Right atrium auricular region (tissue), 2 donors: Measurements from ENCODE around the gene RECK. TPM values are rescaled to one million over a fixed set of nuclear protein-coding genes. Genes with fewer than 3 reads are reported as not detected.

Experiments
- DNase-seq: peaks from one replicate; pipeline ENCODE4 v3.0.0-alpha.2; 2019; ENCODE audit warnings: low spot score
- H3K27ac ChIP-seq, 2 donors: fragments of 200-600 bp; sonication (generic); 1 replicate in 1 of 2; 2 replicates in 1 of 2; pipeline ENCODE4 v1.5.1; 2016 to 2019
- H3K27me3 ChIP-seq, 2 donors: fragments of 200-600 bp; sonication (generic); one replicate each; pipeline versions ENCODE4 v1.5.1 to v1.6.0; 2017 to 2019
- H3K36me3 ChIP-seq: fragments of 200-600 bp; sonication (generic); one replicate; pipeline ENCODE4 v1.5.1; 2016
- H3K4me1 ChIP-seq, 2 donors: fragments of 200-600 bp; sonication (generic); one replicate each; pipeline versions ENCODE4 v1.5.1 to v1.6.0; 2017 to 2019
- H3K4me3 ChIP-seq, 2 donors: fragments of 200-600 bp; sonication (generic); 1 replicate in 1 of 2; 2 replicates in 1 of 2; pipeline ENCODE4 v1.5.1; 2017 to 2019; ENCODE audit warnings: mild to moderate bottlenecking in 1 of 2, moderate library complexity in 1 of 2
- H3K9me3 ChIP-seq, 2 donors: fragments of 200-600 bp; sonication (generic); one replicate each; pipeline ENCODE4 v1.5.1; 2019
- total RNA-seq, 2 donors: library from RNA; depleted of rRNA; stranded (reverse); fragments of >200 nt; gene quantifications; one replicate each; pipeline ENCODE4 v1.1.0, GENCODE V29; 2016
- TF ChIP-seq, protein P1 (sequence below), 2 donors: fragments of 200-600 bp; sonication (generic); IDR thresholded peaks; one replicate each; pipeline ENCODE4 v1.5.1; 2019; ENCODE audit warnings: antibody characterized with exemption in 2 of 2

RECK gene
- total RNA-seq, 2 donors from 2014 or later = 7.6 to 8.9 TPM

DNA sequence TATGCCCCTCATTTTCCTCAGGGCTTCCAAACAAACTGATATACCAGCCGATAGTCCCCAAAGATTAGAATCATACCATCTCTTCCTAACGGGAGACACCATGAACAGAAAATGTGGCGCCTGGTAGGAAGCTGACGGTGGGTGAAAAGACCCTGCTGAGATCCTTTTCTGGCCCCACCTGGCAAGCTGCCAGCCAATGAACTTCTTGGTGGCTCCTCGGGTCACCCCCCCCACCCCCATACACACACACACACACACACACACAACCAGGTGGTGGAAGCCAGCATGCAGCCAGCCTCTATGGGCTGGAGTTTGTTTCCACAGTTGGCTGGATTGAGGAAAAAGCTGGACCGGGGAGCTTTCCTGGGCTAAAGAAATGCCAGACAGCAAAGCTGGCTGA, 127.7 kb downstream of the RECK start:
- H3K27ac ChIP-seq = peak overlapping the region; percentile 61 to 78
- H3K36me3 ChIP-seq = no peaks in the 10 kb centered on the region
- H3K4me1 ChIP-seq = peaks cover 0 to 34% of the 10 kb centered on the region in 2 donors
- H3K9me3 ChIP-seq = no peaks in the 10 kb centered on the region
- TF ChIP-seq, protein P1, sequence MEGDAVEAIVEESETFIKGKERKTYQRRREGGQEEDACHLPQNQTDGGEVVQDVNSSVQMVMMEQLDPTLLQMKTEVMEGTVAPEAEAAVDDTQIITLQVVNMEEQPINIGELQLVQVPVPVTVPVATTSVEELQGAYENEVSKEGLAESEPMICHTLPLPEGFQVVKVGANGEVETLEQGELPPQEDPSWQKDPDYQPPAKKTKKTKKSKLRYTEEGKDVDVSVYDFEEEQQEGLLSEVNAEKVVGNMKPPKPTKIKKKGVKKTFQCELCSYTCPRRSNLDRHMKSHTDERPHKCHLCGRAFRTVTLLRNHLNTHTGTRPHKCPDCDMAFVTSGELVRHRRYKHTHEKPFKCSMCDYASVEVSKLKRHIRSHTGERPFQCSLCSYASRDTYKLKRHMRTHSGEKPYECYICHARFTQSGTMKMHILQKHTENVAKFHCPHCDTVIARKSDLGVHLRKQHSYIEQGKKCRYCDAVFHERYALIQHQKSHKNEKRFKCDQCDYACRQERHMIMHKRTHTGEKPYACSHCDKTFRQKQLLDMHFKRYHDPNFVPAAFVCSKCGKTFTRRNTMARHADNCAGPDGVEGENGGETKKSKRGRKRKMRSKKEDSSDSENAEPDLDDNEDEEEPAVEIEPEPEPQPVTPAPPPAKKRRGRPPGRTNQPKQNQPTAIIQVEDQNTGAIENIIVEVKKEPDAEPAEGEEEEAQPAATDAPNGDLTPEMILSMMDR (IDR thresholded peaks at IDR 0.05) = no peak
- no peak overlapping the region for H3K4me3 ChIP-seq
- DNase-seq = no peak
- no peaks in the 10 kb centered on the region for H3K27me3 ChIP-seq

DNA sequence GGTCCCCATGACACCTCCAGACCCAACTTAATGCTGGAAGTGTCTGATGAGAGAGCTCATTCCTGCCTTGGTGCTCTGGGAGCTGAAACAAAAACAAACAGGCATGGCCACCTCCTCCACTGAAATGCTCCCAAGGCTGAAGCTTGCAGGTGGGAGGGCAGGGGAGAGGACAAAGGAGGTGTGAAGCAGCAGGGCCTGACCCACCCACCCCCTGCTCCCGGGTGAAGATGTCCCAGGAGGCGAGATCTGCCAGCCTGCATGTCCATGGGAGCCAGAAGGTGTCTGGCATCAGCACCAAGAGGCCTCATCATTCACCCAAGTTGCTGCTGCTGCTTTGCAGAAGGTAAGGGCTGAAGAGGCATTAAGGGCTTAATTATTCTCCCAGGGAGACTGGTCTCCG, 128.3 kb downstream of the RECK start:
- H3K27ac ChIP-seq = peak overlapping the region; percentile 61 to 78

DNA sequence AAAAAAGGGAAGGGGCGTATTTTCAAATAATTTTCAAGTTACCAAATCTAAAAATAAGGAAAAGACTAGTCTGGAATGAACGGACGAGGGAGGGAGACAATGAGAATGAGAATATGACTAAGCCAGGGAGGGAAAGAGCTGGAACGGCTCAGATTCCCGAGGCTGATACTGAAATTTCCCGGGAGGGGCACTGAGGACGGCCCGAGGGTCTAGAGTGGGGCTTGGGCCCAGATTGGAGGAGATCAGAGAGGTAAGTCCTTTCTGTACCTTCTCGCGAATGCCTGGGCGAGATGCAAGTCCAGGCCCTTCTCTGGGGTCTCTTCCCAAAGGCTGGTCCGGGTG, 129.1 kb downstream of the RECK start:
- peak overlapping the region in 1 of 2 donors; percentile 52 for H3K4me3 ChIP-seq
- H3K9me3 ChIP-seq = no peaks in the 10 kb centered on the region
- peak overlapping the region; percentile 61 to 78 for H3K27ac ChIP-seq
- DNase-seq = no peak
- H3K36me3 ChIP-seq = no peaks in the 10 kb centered on the region
- peaks cover 0 to 33% of the 10 kb centered on the region in 2 donors for H3K4me1 ChIP-seq
- no peaks in the 10 kb centered on the region for H3K27me3 ChIP-seq
- TF ChIP-seq, protein P1 (IDR thresholded peaks at IDR 0.05) = no peak

More for the DNA sequence above, 128.3 kb downstream of the RECK start:
- no peak for DNase-seq
- H3K4me1 ChIP-seq = peaks cover 0 to 33% of the 10 kb centered on the region in 2 donors
- no peaks in the 10 kb centered on the region for H3K9me3 ChIP-seq
- H3K4me3 ChIP-seq = no peak overlapping the region
- TF ChIP-seq, protein P1 (IDR thresholded peaks at IDR 0.05) = no peak
- H3K36me3 ChIP-seq = no peaks in the 10 kb centered on the region
- no peaks in the 10 kb centered on the region for H3K27me3 ChIP-seq

DNA sequence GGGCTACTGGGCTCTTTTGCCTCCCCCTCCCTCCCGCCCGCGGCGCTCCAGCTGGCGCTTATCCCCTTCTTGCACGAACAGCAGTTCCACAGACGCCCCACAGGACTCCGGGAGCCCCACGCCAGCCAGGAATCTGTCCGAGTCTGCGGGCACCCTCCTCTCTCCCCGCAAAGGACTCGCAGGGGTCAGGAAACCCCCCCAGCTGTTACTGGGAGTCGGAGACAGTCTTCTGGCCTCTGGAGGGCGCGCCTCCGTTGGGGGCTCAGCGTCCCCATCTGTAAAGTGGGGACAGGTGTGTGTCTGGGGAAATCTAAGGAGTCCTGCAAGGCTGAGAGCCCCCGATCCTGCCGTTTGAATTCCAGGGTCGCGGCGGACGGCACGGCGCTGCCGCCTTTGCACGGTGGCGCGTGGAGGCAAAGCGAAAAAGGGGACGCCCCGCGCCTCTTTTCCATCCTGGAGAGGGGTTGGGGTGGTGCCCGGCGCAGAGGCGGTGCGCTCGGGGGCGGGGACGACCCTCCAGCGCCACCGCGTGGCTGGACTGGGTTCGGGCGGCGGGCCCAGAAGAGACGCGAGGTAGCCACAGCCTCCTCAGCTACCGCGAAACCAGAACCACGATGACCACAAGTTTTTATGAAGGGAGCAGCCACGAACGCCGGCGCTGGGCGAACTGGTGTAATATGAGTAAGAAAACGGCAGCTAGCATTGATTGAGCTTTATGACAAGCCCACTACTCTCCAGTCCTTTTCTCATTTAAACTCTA, 129.6 kb downstream of the RECK start:
- H3K4me3 ChIP-seq = peak overlapping the region; percentile 31 to 52
- TF ChIP-seq, protein P1 (IDR thresholded peaks at IDR 0.05) = peak; percentile 87 to 95
- DNase-seq = peak; percentile 86
- H3K36me3 ChIP-seq = no peaks in the 10 kb centered on the region
- H3K4me1 ChIP-seq = peaks cover 0 to 33% of the 10 kb centered on the region in 2 donors
- peak overlapping the region; percentile 61 to 78 for H3K27ac ChIP-seq
- no peaks in the 10 kb centered on the region for H3K9me3 ChIP-seq
- no peaks in the 10 kb centered on the region for H3K27me3 ChIP-seq

DNA sequence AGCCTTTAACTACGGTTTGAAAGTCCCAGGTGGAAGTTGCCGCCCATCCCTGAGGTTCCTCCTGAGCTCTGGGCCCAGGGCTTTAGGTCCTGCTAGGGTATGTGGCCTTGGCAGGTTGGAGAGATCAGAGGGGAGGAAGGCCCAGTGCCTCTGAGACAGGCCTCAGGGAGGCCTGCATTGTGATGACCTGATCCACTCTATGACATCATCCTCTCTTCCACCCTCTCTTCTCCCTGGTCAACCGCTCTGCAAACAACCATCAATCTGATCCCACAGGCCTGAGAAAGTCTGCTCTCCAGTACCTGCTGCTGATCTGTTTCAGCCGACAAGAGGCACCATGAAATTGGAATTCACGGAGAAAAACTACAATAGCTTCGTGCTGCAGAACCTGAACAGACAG, 132.5 kb downstream of the RECK start, which contains the start of gene CCIN:
Gene CCIN, plus strand, starts transcription at position 223 of the 400 bp plus-strand sequence. Its CDS starts 115 bp downstream, at position 338.
- DNase-seq = no peak
- peaks cover 0 to 16% of the 10 kb centered on the region in 2 donors for H3K4me1 ChIP-seq
- TF ChIP-seq, protein P1 (IDR thresholded peaks at IDR 0.05) = no peak
- H3K36me3 ChIP-seq = no peaks in the 10 kb centered on the region
- no peaks in the 10 kb centered on the region for H3K9me3 ChIP-seq
- H3K4me3 ChIP-seq = no peak within 1 kb of the TSS
- no peaks in the 10 kb centered on the region for H3K27me3 ChIP-seq
- no peak within 1 kb of the TSS for H3K27ac ChIP-seq
